GM19467 (cell line): ENCODE data around the gene MRGPRG.
"Not testable (repeated sequence)": the region's sequence is repeated elsewhere in the genome, so short reads cannot be mapped to it uniquely, and the experiment has no call there.

Experiments
- ATAC-seq: cut with Tn5 transposase; IDR thresholded peaks from one replicate; pipeline ENCODE4 v1.9.1; 2021; ENCODE audit warnings: mild to moderate bottlenecking, moderate library complexity; ENCODE audit not compliant: unreplicated experiment

The MRGPRG gene

GRCh38 chr11:3218483-3219280 lies at the start of gene MRGPRG:
TSS of gene MRGPRG (minus strand) at chr11:3218813. CDS start at chr11:3218813, 0 bp downstream.
- no peak for ATAC-seq

- not testable (repeated sequence) for ATAC-seq
These were observed 43.9 kb upstream of the MRGPRG start for GRCh38 chr11:3262548-3262947.

- ATAC-seq: not testable (repeated sequence)
These were observed 43.2 kb upstream of the MRGPRG start for GRCh38 chr11:3261831-3262230.

- ATAC-seq: not testable (repeated sequence)
These were observed 38.9 kb upstream of the MRGPRG start for GRCh38 chr11:3257509-3257908.

- not testable (repeated sequence) for ATAC-seq
These were observed 36.6 kb upstream of the MRGPRG start for GRCh38 chr11:3255241-3255640.

GRCh38 chr11:3254773-3255172 lies 36.2 kb upstream of the MRGPRG start:
- not testable (repeated sequence) for ATAC-seq

- ATAC-seq: no peak
These were observed 26.5 kb upstream of the MRGPRG start for GRCh38 chr11:3245071-3245470.

GRCh38 chr11:3243880-3244279 lies 25.3 kb upstream of the MRGPRG start:
- ATAC-seq: no peak

- no peak for ATAC-seq
These were observed 18.5 kb upstream of the MRGPRG start for GRCh38 chr11:3237119-3237518.

- no peak for ATAC-seq
These were observed 16.2 kb upstream of the MRGPRG start for GRCh38 chr11:3234846-3235245.

- ATAC-seq: no peak
These were observed 14.3 kb upstream of the MRGPRG start for GRCh38 chr11:3232956-3233355.

- no peak for ATAC-seq
These were observed 13.5 kb upstream of the MRGPRG start, which contains the start of gene MRGPRE for GRCh38 chr11:3231851-3232744. TSS of gene MRGPRE (minus strand) at chr11:3232417. CDS start at chr11:3228799, 3,618 bp downstream.

GRCh38 chr11:3231550-3231850 lies 12.9 kb upstream of the MRGPRG start:
- no peak for ATAC-seq

GRCh38 chr11:3230636-3231549 lies 12.3 kb upstream of the MRGPRG start:
- no peak for ATAC-seq

GRCh38 chr11:3229673-3230630 lies 11.3 kb upstream of the MRGPRG start:
- no peak for ATAC-seq

- no peak for ATAC-seq
These were observed 9.8 kb upstream of the MRGPRG start for GRCh38 chr11:3228445-3228829.

GRCh38 chr11:3227568-3228444 lies 9.2 kb upstream of the MRGPRG start:
- no peak for ATAC-seq

- no peak for ATAC-seq
These were observed 8.4 kb upstream of the MRGPRG start for GRCh38 chr11:3226846-3227567.
